HG03135 (cell line): ENCODE data around the gene TENM4.

Source experiments
- ATAC-seq: cut with Tn5 transposase; IDR thresholded peaks from one replicate; pipeline ENCODE4 v1.9.1; 2021; ENCODE audit warnings: mild to moderate bottlenecking, moderate library complexity; ENCODE audit not compliant: unreplicated experiment

The TENM4 gene

GRCh38 chr11:79421820-79422219 is 19.0 kb downstream of the TENM4 start:
- ATAC-seq = no peak

DNA sequence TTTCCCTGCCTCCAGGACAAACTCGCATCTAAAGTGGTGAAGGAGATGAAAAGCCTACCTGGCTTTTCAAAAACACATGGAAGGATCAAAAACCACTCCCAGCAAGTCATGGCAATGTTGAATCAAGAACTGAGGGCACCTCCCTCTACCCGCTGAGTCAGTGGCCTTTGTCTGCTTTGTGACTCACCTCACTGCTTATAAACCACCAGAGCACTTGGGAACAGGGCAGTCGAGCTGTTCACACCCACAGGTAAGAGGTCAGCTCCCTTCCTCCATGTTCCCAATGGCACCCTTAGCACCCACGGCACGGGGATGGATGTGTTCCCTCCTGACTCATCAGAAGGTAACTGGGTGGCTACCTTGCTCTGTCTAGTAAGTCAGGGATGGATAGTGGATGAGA is 21.7 kb downstream of the TENM4 start:
- ATAC-seq = no peak

GRCh38 chr11:79418241-79418640 is 22.6 kb downstream of the TENM4 start:
- ATAC-seq = no peak

DNA sequence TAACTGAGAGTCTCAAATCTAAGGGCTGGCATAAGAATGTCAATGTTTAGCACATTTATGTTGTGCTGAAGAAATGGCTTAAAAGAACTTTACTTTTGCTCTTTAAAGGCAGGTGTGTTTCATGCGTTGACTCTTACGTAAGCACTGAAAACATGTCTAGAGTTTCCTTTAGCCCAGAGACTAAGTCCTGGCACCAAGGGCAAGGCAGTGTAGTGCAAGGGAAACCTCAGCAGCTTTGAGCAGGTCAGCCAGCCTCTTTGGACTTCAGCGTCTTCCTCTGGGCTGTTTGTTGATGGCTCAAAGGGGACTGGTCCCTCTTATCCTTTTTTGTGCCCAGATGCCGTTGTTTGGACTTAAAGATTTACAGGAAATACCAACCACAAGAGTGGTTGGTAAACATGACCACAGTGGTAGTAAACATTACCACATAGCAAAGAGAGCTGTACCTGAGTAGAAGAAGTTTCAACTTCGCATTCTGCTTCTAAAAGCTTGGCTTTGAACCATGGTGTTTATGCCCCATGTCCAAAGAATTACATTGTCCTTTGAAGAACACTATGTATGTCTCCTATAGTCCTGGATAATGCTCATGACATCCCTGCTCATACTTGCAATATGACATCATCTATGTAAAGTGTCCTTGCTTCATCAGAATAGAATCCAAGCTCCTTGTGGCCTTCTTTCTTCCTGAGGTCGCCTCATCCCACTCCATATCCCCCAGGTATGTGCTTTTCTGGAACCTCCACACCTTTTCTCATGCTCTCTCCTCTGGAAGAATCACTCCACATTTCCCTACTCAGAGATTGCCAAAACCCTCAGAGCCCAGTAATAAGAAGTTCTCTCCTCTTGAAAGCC is 23.5 kb downstream of the TENM4 start:
- ATAC-seq = no peak

GRCh38 chr11:79415912-79416311 is 24.9 kb downstream of the TENM4 start:
- no peak for ATAC-seq

DNA sequence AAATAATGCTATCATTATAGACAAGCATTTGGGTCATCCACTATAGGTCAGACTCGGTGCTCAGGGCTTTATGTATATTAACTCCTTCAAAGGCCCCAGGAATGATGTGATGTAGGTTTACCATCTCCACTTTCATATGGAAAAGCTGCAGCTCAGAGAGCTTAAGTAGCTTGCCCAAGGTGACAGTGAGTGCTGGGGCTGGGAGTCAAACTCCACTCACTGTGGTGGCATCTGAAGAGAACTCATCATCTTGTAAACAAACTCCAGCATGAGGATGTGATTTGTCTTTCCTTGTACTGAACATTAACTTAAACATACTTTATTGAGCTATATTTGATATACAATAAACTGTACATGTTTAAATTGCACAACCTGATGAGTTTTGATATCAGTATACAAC is 25.4 kb downstream of the TENM4 start:
- ATAC-seq = no peak

GRCh38 chr11:79414644-79415317 is 26.0 kb downstream of the TENM4 start:
- ATAC-seq = no peak

DNA sequence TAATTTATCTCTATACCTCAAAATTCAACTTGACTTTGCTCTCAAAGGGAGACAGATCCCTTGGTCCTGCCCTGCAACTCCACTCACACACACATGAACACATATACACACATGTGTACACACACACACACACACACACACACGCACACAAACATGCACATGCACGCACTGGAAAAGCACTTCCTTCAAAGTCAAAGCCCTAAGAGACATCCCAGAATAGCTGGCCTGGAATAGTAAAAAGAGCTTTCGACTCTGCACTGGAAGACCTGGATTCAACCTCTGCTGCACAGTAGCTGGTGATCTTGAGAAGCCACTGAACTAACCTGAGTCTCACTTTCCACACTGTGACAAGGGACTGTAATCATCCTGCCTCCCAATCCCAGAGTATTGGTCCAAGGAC is 26.8 kb downstream of the TENM4 start:
- ATAC-seq = no peak

DNA sequence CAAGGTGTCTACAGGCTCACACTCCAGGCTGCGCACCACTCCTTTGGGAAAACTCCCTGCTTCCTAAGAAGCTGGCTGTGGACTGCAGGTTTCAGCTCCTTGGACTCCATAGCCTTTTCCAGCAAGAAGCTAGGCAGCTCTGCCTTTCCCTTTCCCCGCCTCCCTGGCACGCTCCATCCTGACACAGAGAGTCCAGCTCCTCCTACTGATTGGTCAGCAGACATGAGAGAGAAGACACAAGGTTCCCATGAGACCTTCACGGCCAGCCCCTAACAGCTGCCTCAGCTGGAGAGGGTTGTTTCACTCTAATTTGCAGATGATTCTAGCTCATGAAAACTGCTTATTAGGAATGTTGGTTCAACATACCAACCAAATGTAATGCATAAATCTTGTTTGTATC is 27.6 kb downstream of the TENM4 start:
- ATAC-seq = no peak

DNA sequence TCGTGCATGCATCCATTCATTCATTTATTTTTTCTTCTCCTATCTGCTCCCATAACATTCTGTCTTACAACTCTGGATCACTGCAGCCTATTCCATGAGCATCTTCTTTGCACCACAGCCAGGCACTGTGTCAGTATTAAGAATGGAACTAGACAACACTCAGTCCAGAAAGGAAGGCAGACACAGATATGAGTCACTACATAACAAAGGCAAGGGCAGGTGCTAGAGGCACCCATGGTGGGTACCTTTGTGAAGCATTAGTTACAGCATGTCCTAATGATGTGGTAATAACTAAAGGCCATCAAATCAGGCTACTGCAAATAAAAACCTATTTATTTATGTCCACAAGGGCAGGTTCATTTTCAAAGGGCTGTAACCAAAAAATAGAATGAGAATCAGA is 28.1 kb downstream of the TENM4 start:
- no peak for ATAC-seq

GRCh38 chr11:79409330-79409729 is 31.5 kb downstream of the TENM4 start:
- no peak for ATAC-seq

DNA sequence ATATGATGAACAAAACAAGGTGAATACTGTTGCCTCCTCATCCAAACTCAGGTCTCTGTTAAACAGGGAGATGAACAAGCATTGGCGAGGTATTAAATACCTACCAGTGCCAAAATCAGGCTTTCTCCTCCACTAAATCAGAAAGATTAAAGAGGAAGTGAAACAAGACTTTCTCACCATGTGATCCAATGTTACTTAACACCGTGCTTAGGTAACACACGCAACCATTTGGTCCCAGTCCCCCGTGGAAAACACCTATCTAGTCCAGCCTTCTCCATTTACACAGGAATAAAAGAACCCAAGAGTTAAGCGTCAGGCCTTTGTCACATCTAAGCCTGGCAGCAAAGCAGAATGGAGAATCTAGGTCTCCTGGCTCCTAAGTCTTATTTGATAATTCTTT is 34.5 kb downstream of the TENM4 start:
- peak; percentile 90 for ATAC-seq

DNA sequence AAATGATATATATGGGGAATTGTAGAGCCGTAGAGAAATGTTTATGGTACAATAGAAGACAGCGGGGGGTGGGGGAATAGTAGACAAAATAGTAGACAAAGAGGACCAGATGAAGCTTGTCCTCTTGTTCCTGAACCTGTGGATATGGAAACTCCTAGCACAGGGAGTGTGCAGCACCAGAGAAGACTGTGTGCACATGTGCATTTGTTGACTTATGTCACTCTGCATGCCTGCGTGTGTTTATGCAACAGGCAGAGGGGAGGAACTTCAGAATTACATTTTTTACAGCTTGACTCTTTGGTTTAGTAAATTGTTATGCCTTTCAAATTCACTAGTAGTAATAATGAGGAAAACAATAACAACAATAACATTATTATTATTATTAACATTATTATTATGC is 36.0 kb downstream of the TENM4 start:
- ATAC-seq = no peak

- ATAC-seq = no peak
These were observed 36.5 kb downstream of the TENM4 start for GRCh38 chr11:79404325-79404724.

DNA sequence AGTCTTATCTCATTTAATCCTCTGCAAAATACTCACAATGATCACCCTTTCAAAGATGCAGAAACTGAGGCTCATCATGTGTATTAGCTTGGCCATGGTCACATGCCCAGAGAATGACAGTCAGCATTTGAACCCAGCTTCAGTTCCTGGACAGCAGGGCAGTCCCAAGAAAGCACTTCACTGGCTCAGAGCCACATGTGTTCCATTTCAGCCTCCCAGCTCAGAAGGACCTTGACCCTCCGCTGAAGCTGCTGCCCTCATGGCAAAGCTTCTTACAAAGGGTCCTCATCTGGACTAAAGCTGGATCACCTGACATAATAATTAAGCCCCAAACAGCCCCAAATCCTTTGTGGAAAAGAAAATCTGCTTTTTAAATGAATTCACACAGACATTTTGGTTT is 37.0 kb downstream of the TENM4 start:
- ATAC-seq = no peak

DNA sequence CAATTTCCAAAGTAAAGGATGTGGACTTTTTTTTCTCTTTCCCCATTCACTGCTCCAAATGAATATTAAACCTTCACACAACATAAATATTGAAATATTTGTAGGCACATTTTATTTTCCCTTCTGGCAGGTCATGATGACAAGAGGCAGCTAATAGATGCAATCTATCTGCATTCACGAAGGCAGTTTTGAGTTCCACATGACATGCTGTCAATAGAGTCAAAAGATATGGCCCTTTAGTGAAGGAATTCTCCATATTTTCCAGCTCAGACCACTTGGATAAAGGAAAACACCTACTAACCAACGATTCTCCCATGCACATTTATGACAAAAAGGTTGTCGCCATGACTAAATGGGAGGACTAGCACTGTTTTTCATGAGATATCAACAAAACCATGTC is 37.9 kb downstream of the TENM4 start:
- ATAC-seq = no peak

DNA sequence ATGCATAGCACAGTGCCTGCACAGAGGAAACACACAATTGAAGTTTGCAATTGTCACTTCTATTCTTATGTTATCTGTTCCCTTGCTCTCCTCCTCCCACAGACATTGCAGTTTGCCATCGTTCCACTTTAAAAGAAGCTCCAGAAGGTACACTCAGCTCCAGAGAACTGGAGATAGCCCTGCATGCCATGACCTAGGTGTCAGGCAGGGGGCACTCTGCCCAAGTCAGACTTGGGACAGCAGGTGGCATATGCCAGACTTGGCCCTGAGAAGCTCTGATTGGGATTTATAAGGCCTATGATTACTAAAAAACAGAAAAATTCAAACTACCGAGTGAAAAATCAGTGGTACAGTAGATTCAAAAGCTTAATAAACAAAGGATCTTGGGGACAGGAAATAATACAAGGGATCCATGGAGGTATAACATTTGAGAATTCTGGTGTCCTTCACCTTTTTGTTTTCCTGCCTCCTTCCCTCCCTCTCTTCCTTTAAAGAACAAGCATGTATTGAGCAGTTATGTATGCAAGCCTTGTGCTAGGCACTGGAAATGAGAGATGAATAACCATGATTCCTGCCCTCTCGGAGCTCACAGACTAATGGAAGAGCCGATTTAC is 40.0 kb downstream of the TENM4 start:
- ATAC-seq = no peak

- ATAC-seq = no peak
These were observed 40.6 kb downstream of the TENM4 start for GRCh38 chr11:79400206-79400605.

DNA sequence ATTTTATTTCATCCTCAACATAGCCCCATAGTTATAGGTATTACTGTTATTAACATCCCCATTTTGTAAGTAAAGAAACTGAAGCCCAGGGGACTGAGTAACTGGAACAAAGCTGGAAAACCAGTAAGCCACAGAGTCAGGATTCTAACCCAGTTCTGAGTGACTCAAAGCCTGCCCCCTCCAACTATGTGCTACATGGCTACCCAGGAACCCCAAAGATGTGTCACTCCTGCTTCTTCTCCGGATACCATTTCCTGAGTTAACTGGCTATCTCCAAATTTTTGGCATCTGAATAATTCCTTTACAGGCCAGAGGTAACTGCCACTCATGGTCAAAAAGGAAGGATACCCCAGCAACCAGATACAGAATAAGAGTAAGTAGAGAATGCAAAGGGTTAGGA is 43.6 kb downstream of the TENM4 start:
- ATAC-seq = no peak

DNA sequence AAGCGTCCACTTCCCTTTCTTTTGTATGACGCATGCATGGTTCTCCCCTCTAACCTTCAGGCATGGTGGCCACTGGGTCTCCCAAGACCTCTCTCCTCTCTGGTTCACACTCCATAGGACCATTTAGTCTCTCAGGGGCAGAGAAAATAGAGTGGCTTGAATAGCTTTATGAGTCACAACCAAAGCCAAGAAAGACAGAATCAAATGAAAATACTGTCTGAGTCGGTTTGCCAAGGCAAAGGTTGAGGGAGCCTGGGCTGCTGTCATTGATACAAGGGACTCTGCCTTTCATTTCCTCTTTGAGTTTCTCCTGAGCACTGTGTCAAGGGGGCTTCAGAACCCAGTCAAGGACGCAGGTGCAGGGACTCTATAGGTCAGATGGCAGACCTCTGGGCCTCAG is 44.2 kb downstream of the TENM4 start:
- ATAC-seq = no peak

- ATAC-seq = no peak
These were observed 44.8 kb downstream of the TENM4 start for GRCh38 chr11:79396001-79396400.
